ENCODE measurements around the gene ZNF296. TPM values are rescaled to one million over a fixed set of nuclear protein-coding genes. Genes with fewer than 3 reads are reported as not detected.

The ZNF296 gene
- total RNA-seq, 4 donors from 2014 or later = 2.1 to 4.2 (median 2.1) TPM; not detected in 1

DNA sequence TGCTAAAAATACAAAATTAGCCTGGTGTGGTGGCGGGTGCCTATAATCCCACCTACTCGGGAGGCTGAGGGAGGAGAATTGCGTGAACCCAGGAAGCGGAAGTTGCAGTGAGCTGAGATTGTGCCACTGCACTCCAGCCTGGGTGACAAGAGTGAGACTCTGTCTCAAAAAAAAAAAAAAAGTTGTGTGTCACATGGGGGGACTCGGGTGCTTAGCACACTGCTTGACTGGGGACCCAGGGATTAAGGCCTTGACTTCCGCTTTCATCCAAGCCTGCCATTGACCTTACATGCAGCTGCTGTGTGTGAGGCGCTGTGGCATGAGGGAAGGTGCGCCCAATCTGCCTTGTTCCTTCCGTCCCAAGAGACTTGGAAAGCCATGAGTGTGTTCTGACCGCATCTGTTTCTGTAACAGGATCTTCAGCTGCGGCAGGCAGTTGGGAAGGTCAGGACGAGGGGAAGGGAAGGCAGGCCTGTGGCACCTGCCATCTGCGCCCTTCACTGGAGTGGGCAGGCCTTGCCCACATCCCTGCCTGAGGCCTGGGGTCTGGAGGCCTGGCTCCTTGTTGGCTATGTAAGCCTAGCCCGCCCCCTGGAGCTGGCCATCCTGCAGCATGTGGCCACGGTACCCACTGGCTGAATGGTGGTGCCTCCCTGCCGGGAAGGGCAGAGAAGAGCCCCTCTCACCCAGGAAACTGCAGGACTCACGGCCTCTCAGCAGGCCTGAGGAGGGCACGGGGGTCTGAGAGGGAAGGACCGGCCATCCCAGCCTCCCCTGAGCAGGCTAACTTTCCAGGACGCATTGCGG, 39.7 kb upstream of the ZNF296 start:
- Histone ChIP-seq H3K9me3 (no peaks in the 10 kb centered on the region), H3K4me3 (no peak overlapping the region), H3K27ac (no peak overlapping the region), H3K36me3 (peaks cover 0 to 3% (median 0%) of the 10 kb centered on the region in 3 donors), H3K27me3 (no peaks in the 10 kb centered on the region), H3K4me1 (peaks cover 0 to 40% (median 14%) of the 10 kb centered on the region in 4 donors)
- 90 to 92% methylated on average over 18 to 19 of the region's 21 CpGs for whole genome bisulfite sequencing, 2 donors
- DNase-seq (ENCODE audit: low spot score in 2 of 2) = no peak
- TF ChIP-seq CTCF (IDR thresholded peaks at IDR 0.05) = no peak
- no peak for TF ChIP-seq EP300 (IDR thresholded peaks at IDR 0.05)
- TF ChIP-seq POLR2A (IDR thresholded peaks at IDR 0.05) = no peak

DNA sequence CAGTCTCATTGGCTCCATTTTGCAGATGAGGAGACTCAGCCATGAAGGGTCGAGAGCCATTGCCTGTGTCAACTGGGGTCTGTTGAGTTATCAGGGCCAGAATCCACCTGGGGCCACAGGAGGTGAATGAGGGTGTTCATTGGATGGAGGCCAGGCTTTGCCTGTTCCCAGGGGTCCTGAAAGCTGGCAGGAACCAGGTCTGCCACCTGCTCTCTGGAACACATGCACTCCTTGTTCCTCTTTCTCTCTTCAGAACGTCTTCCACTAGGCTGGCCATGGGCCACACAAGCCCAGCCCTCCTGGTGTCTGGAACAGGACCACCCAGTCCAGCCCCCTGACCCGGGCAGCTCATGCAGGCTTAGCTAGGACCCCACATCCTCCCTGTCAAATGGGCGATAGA, 37.8 kb upstream of the ZNF296 start:
- Histone ChIP-seq H3K27me3 (no peaks in the 10 kb centered on the region), H3K36me3 (peaks cover 0 to 7% (median 0%) of the 10 kb centered on the region in 3 donors), H3K27ac (no peak overlapping the region), H3K9me3 (no peaks in the 10 kb centered on the region), H3K4me3 (no peak overlapping the region), H3K4me1 (peaks cover 0 to 40% (median 14%) of the 10 kb centered on the region in 4 donors)
- 77 to 88% methylated on average over 3 to 4 of the region's 4 CpGs for WGBS, 2 donors
- TF ChIP-seq CTCF (IDR thresholded peaks at IDR 0.05) = no peak
- no peak for TF ChIP-seq EP300 (IDR thresholded peaks at IDR 0.05)
- TF ChIP-seq POLR2A (IDR thresholded peaks at IDR 0.05) = no peak
- DNase-seq (ENCODE audit: low spot score in 2 of 2) = no peak

DNA sequence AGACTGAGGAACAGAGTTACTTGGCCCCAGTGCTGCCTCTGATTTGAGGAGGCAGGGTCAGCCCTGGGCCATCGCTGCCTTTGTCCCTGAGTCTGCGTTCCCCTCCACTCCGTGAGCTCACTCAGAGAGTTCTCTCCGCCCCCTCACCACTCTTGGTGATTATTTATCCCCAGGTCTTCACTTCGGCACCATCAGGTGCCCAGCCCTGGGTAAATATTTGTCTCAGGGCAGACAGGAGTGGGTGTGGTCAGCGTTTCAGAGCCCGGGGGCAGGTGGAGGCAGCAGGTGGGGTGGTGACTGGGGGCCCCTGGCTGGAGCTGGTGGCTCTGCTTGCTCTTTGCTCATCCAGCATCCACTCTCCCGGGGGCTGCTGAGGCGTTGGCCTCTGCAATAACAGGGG, 37.4 kb upstream of the ZNF296 start:
- no peaks in the 10 kb centered on the region for H3K9me3 ChIP-seq
- whole genome bisulfite sequencing, 2 donors = 63% methylated on average over 6 to 9 of the region's 9 CpGs
- DNase-seq (ENCODE audit: low spot score in 2 of 2) = no peak
- peaks cover 0 to 9% (median 0%) of the 10 kb centered on the region in 3 donors for H3K36me3 ChIP-seq
- no peak overlapping the region for H3K27ac ChIP-seq
- peaks cover 0 to 38% (median 14%) of the 10 kb centered on the region in 4 donors for H3K4me1 ChIP-seq
- no peaks in the 10 kb centered on the region for H3K27me3 ChIP-seq
- TF ChIP-seq POLR2A (IDR thresholded peaks at IDR 0.05) (no peak), EP300 (IDR thresholded peaks at IDR 0.05) (no peak), CTCF (IDR thresholded peaks at IDR 0.05) (no peak)
- no peak overlapping the region for H3K4me3 ChIP-seq

DNA sequence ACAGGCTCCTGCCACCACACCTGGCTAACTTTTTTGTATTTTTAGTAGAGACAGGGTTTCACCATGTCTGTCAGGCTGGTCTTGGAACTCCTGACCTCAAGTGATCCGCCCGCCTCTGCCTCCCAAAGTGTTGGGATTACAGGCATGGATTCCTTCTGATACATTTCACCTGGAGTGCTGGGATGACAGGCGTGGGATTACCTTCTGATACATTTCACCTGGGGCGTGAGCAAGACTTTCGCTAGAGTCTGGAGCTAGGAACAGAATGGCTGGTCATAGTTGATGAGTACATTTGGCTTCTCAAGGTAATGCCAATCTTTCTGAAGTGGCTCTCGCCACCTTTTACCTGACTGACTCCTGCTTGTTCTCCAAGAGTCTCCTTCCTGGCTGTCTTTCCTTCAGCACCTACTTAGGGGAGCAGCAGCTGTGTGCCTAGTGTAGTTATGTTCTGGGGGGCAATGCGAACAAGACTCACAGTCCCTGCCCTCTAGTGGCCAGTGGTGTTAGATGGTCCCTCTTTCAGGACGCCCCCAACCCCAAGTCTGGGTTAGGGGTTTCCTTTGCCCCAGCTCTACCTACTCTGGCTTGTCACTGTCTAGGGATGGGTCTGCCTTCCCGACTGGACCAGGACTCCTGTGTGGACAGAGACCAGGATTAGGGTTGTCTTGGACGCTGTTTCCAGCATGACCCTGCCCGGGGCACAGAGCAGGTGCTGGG, 36.0 kb upstream of the ZNF296 start:
- no peaks in the 10 kb centered on the region for H3K27me3 ChIP-seq
- peaks cover 0 to 24% (median 3%) of the 10 kb centered on the region in 4 donors for H3K4me1 ChIP-seq
- H3K4me3 ChIP-seq = no peak overlapping the region
- 88 to 94% methylated on average over 11 of the region's 11 CpGs for WGBS, 2 donors
- no peak for DNase-seq (ENCODE audit: low spot score in 2 of 2)
- no peaks in the 10 kb centered on the region for H3K9me3 ChIP-seq
- H3K27ac ChIP-seq = no peak overlapping the region
- no peak for TF ChIP-seq CTCF (IDR thresholded peaks at IDR 0.05)
- TF ChIP-seq EP300 (IDR thresholded peaks at IDR 0.05) = no peak
- no peak for TF ChIP-seq POLR2A (IDR thresholded peaks at IDR 0.05)
- H3K36me3 ChIP-seq = peaks cover 0 to 9% (median 0%) of the 10 kb centered on the region in 3 donors

DNA sequence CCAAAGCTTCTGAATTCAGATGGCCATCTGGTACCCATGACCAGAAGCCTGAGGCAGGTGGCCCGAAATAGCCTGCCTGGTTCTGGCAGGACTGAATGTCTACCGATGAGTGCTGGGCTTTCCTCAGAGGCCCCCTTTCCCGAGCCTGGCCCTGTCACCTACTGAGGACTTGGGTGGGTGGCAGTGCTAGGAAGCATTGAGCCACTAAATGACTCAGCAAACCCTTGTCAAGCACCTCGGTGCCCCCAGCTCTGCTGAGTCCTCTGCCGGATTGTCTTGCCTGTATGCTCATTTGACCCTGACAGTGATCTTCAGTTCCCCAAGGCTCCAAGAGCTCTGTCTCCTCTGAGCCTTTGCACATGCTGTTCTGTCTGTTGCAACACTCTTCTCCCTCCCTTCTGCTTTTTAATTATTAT, 34.6 kb upstream of the ZNF296 start:
- Histone ChIP-seq H3K27me3 (no peaks in the 10 kb centered on the region), H3K4me3 (no peak overlapping the region), H3K9me3 (no peaks in the 10 kb centered on the region), H3K4me1 (peaks cover 0 to 11% (median 0%) of the 10 kb centered on the region in 4 donors), H3K27ac (no peak overlapping the region), H3K36me3 (peaks cover 0 to 9% (median 0%) of the 10 kb centered on the region in 3 donors)
- DNase-seq (ENCODE audit: low spot score in 2 of 2) = no peak
- 56 to 66% methylated on average over 5 of the region's 5 CpGs for WGBS, 2 donors
- no peak for TF ChIP-seq EP300 (IDR thresholded peaks at IDR 0.05)
- TF ChIP-seq POLR2A (IDR thresholded peaks at IDR 0.05) = no peak
- no peak for TF ChIP-seq CTCF (IDR thresholded peaks at IDR 0.05)
